Measurements from ENCODE around the gene CILP.

The CILP gene

DNA sequence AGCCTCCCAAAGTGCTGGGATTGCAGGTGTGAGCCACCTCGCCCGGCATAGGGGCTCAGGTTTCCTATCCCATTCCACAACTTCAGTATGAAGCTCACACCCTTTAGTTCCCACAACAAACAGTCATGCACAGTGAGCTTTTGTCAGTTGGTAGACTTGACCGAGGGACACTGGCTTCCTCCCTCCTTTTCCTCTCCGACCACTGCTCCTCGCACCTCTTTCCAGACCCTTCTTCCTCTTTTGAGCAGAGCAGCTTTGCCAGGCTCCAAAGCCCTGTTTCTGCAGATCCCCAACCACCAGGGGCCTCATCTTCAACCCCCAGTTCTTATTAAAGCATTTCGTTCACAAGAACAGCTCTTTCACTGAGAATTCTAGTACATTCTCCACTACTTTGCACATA is 12.7 kb upstream of the CILP start:
- DNase-seq, result no peak

DNA sequence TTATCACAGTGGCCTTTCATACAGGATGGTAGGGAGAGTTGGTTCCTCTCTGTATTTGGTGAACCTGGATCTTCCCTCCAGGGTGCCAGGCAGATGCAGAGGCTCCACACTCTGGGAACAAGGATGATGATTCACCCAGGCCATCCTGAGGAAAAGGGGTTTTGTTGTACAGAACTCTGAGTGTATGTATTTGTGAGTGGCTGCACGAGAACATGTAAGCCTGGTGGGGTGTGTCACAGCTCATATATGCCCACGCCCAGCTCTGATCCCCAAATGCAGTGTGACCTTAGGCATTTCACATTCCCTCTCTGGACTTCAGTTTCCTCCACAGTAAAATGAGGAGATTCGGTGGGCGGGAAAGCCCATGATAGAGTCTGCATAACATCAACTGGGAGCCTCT is 11.6 kb upstream of the CILP start:
- no peak for DNase-seq

DNA sequence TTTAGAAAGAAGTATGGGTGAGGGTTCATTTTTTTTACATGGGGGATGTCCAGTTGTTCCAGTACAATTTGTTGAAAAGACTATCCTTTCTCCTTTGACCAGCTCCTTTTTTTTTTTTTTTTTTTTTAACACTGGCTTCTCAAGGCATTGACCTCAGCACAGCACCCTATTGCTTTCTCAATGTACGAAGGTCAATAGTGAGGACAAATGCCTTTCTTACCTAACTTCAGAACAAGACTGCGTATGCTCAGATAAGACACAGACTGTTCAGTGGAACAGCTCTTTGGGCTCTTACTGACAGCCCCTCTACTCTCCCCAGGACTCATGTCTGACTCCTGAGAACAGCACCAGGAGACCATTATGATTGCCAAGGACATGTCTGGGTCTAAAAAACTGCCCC is 10.4 kb upstream of the CILP start:
- no peak for DNase-seq

DNA sequence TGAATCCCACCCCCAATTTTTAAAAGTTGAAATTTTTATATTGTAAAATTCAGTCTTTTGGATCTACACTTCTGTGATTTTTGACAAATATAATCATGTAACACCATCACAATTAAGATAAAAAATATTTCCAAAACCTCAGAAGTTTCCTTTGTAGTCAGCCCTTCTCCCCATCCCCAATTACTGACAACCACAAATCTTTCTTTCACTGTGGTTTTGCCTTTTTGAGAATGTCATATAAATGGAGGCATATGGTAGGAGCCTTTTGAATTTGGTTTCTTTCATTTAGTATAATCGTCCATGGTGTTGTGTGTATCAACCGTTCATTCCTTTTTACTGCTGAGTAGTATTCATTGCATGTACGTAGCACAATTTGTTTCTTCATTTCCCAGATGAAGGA is 7.9 kb upstream of the CILP start:
- DNase-seq, result no peak

DNA sequence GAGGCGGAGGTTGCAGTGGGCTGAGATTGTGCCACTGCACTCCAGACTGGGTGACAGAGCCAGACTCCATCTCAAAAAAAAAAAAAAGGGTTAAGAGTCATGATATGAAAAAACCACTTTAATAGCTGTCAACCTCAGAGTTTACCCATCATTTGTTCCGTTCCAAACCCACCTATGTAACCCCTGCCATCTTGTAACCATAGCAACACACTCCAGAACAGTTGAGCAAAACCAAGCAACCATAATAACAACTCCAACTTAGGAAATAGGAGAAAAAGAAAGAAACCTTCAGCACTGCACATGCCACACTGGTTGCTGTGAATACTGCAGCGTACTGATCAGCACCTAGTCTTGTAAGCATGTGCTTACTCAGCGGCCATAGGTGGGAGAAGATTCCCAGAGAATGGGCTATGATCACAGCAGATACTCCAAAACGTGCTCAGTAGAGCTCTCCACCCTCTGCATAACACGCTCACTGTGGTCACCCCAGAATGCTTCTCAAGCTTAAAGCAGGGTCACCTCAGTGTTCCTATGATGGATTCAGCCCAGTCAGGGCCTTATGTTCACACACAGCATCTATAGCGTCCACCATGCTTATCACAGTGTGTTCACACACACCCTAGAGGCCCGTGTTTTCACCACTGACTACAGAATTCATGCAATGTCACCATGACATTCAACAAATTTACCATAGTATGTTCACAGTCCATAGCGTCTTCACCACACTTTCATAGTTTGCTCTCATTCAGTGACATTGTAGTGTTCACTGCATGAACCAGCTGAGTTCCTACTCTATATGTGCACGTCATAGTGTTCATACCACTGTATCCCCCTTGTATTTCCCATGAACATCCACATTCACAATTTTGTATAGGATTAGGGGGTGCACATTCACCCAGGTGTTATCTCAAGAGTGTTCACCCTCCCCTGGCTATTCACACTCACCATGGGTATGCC is 6.5 kb upstream of the CILP start:
- no peak for DNase-seq

DNA sequence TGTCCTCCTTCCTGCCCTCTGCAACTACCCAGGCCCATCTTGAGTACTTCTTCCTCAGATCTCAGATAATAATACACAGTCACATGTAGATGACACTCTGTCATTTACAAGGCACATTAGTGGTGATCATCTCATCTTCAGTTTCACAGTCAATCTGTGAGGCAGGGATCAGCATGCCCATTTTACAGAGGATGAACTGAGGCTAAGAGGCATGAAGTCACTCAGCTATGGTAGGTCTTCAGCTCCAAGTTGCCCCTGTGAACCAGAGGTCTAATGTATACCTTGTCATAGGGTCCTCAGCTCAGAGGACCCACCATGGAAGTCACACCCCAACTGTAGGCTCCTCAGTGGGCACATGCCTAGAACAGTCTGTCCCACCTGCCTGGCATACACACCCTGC is 4.2 kb upstream of the CILP start:
- DNase-seq, result no peak

DNA sequence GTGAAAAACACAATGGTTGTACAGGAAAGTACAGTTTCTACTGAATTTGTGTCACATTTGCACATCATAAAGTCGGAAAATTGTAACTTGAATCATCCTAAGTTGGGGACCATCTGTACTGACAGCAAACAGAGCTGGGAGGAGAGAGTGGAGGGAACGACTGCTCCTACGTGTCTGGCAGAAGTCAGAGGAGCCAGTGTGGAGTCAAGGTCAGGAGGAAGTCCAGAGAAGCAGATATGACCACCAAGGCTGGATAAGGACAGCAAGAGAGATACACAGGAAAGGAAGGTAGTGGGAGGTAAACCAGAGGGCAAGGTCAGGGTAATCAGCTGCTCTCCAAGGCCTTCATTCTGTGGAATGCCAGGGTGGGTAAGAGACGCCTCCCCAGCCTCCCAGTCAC is 2.7 kb upstream of the CILP start:
- no peak for DNase-seq

DNA sequence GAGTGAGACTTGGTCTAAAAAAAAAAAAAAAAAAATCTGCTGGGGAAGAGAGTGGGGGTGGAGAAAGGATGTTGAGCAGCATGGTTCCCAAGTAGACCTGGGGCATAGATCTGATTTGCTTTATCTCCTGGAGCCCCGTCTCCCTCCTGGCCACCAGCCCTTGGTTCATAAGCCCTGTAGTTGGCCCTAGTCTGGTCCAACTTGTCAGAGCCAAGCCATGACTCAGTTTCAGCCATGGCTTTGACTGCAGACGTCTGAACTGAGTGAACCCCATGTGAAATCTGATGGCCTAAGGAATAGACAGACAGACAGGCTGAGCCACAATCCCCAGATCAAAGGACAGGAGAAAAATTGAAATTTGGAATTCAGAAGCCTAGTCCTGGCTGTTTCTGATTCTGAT is 2.0 kb upstream of the CILP start:
- no peak for DNase-seq

DNA sequence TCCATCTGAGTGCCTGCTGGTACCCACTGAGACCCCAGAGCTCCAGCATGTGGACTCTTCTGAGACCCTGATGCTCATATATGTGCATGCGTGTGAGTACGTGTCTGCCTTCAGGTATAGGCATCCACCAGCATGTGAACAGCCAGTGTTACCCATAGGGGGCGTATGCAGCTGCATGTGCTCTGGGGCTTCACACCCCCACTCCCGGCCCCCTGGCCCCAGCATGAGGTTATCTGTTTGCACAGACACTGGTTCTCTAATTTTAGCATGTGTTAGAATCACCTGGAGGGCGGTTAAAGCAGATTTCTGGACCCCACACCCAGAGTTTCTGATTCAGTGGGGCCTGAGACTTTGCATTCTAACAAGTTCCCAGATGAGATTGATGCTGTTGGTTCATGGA is 824 bp upstream of the CILP start:
- DNase-seq, result no peak

DNA sequence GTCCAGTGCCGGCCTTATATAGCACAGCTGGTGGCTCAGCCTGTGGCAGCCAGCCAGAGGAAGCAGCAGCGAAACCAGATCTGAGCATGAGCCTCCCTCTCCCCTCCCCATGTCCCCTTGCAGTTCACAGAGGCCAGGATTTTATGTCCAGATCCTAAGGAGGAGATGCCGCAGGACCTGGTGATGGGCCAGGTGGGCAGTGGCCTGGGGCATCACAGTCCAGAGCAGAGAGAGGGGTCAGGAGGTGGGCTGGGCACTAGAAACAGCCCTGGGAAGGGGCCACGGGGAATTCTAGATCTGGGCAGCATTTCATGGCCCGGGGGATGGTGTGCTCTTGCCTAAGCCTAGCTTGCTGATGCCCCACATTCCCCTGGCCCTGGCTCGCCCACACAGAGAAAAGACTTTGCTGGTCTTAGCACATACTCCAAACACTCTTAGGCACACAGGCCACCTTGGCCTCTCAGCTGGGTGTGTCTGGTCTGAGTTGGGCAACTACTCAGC is 259 bp upstream of the CILP start:
- no peak for DNase-seq

DNA sequence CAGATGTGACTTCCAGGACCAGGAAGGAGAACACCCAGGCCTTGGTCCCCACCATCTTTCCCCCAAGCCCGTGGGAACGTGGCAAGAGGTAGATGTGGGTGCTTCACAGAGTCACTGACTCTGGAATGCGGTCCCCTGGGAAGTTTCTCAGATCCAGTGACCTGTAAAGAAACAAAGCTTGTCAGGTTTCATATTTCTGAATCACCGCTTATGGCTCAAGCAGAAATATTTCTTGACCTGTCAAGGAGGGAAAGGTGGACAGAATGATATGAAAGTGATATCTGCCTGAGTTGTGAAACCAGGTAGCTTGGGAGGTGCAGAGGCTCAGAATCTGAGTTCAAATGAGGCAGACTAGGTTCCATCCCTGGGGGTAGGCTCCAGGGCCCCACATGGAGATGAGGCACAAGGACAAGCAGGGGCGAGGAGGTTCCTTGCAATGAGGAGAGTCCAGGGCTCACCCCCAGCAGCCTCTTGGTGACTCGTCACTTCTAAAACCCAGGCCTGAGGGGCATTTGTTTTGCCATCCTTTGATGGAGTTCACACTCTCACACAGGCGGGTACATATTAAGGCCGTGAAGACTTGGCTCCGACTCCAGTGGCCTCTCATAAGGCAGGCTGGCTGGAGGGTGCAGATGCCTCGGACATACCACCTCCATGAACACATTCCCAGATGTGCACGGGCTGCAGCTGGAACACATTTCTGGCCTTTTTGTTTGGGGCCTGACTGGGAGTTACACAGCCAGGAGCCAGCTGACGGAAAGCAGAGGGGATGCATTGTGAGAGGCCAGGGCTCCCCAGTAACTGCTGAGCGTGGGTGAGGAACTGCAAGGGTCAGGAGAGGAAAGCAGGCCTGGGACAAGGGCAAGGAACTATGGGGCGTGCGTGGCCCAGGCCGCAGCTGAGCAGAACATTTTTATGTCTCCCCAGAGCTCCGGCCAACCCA is 1.3 kb downstream of the CILP start:
- DNase-seq, result no peak

DNA sequence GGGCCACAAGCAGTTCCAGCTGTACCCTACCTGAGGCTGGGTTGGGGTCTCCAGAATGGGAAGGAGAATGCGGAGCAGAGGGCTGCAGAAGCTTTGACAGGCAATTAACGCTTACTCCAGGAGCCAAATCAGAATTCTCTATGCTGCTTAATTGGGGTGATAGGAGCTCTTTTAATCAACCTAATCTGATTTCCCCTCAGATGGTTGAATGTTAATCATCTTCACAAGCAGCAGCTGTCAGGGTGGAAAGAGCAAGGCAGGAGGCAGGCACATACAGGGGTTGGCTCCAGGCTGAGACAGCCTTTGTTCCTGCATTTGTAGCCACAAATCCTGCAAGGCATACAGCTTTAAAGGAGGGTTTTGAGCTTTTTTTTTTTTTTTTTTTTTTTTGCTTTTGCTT is 2.6 kb downstream of the CILP start:
- no peak for DNase-seq

DNA sequence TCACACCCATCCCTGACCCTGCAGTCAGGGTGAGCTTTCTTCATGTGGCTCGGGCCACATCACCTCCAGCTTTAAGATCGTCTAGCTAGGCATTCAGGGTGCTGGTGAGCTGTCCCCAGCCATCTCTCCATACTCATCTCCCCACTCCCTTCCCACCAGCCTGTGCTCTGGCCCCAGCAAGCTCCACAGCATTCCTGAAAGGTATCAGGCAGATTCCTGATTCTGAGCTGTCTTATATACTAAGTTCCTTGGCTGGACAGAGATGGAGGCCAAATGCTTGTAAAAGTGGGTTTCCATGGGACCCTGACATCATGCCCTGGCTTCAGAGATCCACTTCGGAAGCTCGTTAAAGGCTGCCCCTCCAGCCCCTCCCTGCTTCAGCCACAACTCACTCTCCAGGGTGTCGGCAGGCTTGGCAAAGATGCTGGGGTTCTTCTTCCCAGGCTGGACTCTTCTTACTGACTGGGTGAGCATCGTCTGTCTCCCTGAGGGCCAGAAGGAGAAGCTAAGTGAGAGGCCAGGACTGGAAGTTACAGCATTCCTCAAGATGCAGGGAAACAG is 3.9 kb downstream of the CILP start:
- no peak for DNase-seq

DNA sequence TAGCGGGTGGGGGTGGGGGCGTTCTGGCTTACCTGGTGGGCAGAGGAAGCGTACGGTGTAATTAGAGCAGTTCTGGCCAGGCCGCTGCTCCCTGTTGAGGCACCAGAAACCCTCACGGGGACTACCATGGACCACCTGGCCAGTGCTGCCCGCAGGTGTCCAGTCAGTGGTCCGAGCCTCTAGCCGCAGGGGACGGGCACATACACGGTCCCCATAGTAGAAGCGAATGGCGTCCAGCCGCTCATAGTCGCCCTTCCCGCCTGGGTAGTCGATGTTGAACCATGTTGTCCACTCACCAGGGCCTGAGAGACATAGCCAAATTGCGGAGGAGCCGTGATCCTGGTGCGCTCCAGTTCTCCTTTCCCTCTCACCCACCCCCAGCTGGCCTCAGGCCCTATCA is 4.5 kb downstream of the CILP start:
- no peak for DNase-seq

DNA sequence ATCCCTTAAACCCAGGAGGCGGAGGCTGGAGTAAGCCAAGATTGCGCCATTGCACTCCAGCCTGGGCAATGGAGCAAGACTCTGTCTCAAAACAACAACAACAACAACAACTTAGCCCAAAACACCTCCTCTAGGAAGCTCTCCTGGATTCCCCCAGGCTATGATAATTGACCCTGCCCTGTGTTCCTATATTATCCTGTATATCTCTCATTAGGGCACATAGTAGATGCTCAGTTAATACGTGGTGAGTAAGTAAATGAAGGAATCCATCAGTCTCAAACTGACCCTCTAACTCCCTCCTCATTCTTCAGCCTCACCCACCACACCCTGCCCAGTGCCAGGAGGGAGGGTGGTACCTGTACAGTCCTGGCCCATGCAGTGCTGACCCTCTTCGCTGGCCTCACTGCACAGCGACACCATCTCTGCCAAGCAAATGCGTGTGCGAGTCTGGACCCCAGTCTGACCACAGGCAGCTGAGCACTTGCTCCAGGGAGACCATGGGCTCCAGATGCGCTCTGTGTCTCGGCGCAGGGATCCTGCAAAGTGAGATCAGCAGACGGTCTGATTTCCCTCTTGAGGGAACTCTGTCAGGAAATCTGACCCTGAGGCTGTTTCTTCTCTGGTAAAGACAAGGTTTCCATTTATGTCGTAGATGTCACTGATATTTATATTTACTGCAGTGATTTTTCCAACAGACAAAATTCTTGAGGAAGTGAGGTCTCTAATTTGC is 6.2 kb downstream of the CILP start:
- DNase-seq, result no peak

DNA sequence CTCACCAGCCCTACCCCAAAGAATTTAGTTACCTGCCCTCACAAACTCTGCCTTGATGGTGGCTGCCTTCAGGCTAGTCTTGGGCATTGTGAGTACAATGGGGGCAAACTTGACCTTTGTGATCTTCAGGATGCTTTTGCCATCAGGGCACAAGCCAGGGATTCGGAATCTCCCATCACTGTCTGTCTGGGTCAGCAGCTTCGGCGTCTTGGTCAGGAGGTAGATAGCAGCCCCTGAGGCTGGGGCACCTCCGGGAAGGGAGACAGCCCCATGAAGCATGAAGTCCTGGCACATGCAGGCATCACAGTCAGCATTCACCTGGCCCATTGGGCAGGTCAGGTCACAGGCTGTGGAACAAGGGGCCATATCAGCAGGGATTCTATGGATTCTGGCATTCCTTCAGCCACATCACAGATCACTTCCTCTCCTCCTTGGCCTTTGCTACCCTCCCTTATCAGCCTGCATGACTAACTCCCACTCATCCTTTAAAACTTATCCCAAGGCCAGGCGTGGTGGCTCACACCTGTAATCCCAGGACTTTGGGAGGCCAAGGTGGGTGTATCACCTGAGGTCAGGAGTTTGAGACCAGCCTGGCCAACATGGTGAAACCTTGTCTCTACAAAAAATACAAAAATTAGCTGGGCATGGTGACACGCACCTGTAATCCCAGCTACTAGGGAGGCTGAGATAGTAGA is 6.9 kb downstream of the CILP start:
- no peak for DNase-seq

DNA sequence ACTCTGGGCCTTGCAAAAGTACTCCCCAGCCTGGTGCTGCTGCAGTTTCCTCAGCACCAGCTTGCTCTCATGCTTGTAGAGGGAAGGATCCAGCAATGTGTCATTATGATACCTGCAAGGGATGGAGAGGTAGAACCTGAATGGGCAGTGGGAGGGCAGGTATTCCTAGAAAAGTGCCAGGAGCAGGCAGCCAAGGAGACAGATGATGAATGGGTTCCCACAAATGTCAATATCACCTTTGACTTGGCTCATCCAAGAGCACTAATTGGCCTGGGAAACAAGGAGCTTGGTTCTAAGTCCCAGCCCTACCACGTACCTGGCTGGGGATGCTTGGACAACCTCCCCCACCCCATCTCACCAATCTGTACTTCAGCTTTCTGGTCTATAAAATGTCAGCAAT is 9.4 kb downstream of the CILP start:
- DNase-seq, result no peak

DNA sequence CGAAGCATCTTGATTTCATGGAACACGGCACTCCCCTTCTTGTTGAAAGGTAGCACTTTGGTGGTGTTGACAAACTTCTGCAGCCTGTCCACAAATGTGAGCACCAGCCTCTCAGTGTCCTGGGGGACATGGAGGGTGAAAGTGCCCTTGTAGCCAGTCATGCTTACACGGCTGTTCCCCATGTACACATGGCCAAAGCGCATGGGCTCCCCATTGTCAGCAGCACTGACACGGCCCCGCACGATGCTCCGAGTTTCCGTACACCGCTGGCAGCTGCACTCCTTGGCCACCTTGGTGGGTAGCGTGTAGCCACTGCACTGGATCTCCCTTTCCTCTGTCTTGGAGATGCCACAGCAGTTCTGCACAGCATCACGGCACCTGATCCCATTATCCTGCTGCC is 12.7 kb downstream of the CILP start:
- DNase-seq, result no peak

DNA sequence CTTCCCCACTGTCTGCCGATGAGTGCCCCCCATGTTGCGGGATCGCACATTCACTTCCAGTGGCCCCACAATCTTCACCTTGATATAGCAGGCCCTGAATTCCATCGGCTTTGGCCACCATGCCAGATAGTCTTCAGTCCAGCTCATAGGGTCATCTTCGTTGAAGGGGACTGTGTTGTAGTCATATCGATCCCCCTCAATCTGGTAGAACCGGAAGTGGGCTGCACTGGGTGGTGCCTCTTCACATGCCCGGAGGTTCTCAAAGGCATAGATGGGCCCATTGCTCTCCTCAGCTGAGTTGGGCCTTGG is 14.0 kb downstream of the CILP start:
- no peak for DNase-seq

DNA sequence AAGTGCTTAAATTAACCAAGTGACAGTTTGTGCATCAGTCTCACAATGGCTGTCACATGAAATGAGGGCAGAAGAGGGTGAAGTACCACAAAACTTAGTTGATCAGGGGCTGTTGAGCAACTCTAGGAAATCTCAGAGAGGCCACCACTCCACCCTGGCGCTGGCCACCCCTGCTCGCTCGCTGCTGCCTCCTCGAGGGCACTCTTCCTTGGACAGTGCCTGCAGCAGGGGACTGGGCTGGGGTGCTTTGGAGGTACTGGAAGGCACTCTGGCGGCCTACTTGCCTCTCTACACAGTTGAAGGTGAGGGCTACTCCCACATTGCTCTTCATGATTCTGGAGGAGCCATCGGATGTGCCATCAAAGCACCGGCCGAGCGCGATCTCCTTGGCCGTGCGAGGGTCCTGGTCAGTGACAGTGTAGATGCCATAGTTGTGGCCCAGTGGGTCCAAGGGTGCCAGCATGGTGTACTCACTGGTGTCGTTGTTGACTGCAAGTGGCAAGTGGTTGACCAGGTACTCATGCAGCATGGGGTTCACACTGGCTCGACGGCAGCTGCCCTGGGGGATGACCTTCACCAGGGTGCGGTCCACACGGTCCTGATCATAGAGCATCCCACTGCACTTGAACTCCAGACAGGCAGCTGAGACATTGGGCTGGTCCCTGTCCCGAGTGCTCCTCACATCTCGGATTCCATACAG is 14.5 kb downstream of the CILP start:
- DNase-seq, result no peak

DNA sequence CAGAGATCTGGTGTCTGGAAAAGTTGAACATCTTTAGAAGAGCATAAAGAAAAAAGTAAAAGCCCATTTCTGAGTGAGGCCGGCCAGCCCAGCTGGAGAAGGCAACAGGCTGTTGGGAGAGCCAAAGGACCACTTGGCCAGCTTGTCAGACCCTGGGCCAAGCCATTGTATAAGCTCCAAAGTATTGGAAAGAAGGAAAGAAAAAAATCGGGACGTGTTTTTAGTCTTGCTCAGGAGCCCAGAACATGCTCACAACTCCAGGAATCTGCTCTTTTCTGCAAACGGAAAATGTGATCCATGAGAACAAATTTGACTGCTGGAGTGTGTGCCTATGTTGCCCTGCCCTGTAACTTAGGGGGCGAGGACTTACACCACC is 15.7 kb downstream of the CILP start:
- DNase-seq, result no peak

All from SW 1271 (cell line).